ENCODE measurements around the gene ZSCAN5A. TPM values are rescaled to one million over a fixed set of nuclear protein-coding genes. Genes with fewer than 3 reads are reported as not detected.
"Not testable (repeated sequence)": the region's sequence is repeated elsewhere in the genome, so short reads cannot be mapped to it uniquely, and the experiment has no call there.

ZSCAN5A gene
- total RNA-seq, 4 donors from 2014 or later = 1.3 to 20.7 (median 12.3) TPM

DNA sequence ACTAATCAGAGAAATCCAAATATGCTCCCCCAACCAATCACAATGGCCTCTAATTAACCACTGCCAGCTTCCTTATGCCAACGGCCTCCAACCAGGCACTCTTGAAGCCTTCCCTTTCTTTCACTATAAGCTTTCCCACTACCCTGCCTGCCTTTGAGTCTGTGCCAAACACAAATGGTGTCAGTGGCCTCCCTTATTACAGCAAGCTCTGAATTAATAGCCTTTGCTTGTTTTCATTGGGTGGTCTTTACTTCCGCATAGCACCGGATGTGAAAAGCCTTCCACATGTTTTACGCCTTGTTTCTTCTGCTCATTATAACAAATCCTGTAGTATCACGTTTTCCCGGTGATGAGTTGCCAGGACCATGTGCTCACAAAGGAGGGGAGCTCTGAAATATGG lies 43.5 kb downstream of the ZSCAN5A start:
- no peak for DNase-seq
- TF ChIP-seq, protein P1, sequence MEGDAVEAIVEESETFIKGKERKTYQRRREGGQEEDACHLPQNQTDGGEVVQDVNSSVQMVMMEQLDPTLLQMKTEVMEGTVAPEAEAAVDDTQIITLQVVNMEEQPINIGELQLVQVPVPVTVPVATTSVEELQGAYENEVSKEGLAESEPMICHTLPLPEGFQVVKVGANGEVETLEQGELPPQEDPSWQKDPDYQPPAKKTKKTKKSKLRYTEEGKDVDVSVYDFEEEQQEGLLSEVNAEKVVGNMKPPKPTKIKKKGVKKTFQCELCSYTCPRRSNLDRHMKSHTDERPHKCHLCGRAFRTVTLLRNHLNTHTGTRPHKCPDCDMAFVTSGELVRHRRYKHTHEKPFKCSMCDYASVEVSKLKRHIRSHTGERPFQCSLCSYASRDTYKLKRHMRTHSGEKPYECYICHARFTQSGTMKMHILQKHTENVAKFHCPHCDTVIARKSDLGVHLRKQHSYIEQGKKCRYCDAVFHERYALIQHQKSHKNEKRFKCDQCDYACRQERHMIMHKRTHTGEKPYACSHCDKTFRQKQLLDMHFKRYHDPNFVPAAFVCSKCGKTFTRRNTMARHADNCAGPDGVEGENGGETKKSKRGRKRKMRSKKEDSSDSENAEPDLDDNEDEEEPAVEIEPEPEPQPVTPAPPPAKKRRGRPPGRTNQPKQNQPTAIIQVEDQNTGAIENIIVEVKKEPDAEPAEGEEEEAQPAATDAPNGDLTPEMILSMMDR (IDR thresholded peaks at IDR 0.05) = no peak
- no peak for TF ChIP-seq POLR2A (IDR thresholded peaks at IDR 0.05)
- intact Hi-C loops (cut with DNase I; ENCODE audit: low total_unique reads) = no loop called here
- H3K27ac ChIP-seq = no peak overlapping the region
- no peaks in the 10 kb centered on the region for H3K27me3 ChIP-seq
- H3K36me3 ChIP-seq = no peaks in the 10 kb centered on the region
- H3K4me1 ChIP-seq = no peaks in the 10 kb centered on the region
- no peak overlapping the region for H3K4me3 ChIP-seq
- no peaks in the 10 kb centered on the region for H3K9me3 ChIP-seq

DNA sequence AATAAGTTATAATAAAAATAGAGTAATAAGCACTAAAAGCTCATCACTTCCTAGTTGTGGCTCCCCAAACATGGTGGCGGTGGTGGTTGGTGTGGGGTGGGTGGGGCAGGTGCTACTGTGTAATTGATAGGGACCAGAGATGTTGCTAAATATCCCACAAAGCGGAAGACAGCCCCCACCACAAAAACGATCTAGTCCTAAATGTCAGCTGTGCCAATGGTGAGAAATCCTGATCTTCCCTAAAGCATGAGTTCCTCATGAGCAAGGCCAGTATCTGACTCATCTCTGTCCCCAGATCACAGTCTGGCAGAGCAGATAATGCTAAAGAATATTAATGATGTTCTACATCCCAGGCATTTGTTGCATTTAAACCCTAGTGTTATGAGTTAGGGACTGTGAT lies 44.0 kb downstream of the ZSCAN5A start:
- TF ChIP-seq, protein P1 (IDR thresholded peaks at IDR 0.05) = no peak
- no peak for TF ChIP-seq POLR2A (IDR thresholded peaks at IDR 0.05)
- no peaks in the 10 kb centered on the region for H3K36me3 ChIP-seq
- H3K9me3 ChIP-seq = no peaks in the 10 kb centered on the region
- no peaks in the 10 kb centered on the region for H3K27me3 ChIP-seq
- intact Hi-C loops (cut with DNase I; ENCODE audit: low total_unique reads) = no loop called here
- H3K4me3 ChIP-seq = no peak overlapping the region
- H3K4me1 ChIP-seq = no peaks in the 10 kb centered on the region
- no peak for DNase-seq
- H3K27ac ChIP-seq = no peak overlapping the region

- H3K36me3 ChIP-seq = no peaks in the 10 kb centered on the region
- no peak for TF ChIP-seq POLR2A (IDR thresholded peaks at IDR 0.05)
- TF ChIP-seq, protein P1 (IDR thresholded peaks at IDR 0.05) = no peak
- no peaks in the 10 kb centered on the region for H3K27me3 ChIP-seq
- H3K4me3 ChIP-seq = no peak overlapping the region
- H3K27ac ChIP-seq = no peak overlapping the region
- H3K9me3 ChIP-seq = no peaks in the 10 kb centered on the region
- intact Hi-C loops (cut with DNase I; ENCODE audit: low total_unique reads) = no loop called here
- no peaks in the 10 kb centered on the region for H3K4me1 ChIP-seq
- no peak for DNase-seq
Observed at GRCh38 chr19:56269348-56269747, 45.3 kb downstream of the ZSCAN5A start.

DNA sequence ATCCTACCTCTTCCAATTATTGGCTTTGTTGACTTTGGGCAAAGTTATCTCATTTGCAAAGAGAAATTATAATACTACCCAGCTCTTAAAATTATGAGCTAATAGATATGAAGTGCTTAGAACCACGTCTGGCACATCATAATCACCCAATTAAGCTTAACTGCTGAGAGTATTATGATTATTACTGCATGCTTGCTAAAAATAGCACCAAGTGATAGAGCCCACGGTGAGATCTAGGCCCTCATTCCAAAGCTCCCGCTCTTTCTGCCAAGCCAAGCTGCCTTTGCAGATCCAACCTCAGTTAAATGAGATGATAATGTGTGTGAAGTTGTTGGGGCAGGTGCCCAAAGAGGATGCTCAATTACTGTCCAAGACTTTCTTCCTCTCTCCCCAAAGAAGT lies 48.6 kb downstream of the ZSCAN5A start:
- no peak for TF ChIP-seq POLR2A (IDR thresholded peaks at IDR 0.05)
- TF ChIP-seq, protein P1 (IDR thresholded peaks at IDR 0.05) = no peak
- no peak for DNase-seq
- Histone ChIP-seq H3K27me3 (no peaks in the 10 kb centered on the region), H3K4me1 (no peaks in the 10 kb centered on the region), H3K4me3 (no peak overlapping the region), H3K9me3 (no peaks in the 10 kb centered on the region), H3K27ac (no peak overlapping the region), H3K36me3 (no peaks in the 10 kb centered on the region)
- intact Hi-C loops (cut with DNase I; ENCODE audit: low total_unique reads) = no loop called here

DNA sequence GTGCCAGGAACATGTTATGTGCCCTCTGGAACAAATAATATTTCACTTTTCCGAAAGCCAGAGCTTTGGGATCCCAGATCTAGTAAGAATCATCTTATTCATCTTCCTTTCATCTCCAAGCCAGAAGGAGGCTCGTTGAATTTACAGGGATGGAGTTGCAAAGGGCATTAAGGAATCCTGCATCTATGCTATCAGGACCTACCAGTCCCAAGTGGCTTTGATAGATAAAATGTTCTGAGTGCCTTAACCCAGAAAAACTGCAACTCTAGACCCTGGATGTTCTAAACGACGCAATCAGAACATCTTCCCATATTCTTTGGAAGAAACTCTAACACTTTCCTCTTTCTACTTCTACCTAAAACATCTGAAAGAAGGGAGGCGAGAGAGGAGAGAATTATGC lies 51.3 kb downstream of the ZSCAN5A start:
- intact Hi-C loops (cut with DNase I; ENCODE audit: low total_unique reads) = no loop called here
- H3K9me3 ChIP-seq = no peaks in the 10 kb centered on the region
- TF ChIP-seq POLR2A (IDR thresholded peaks at IDR 0.05) = no peak
- TF ChIP-seq, protein P1 (IDR thresholded peaks at IDR 0.05) = no peak
- no peaks in the 10 kb centered on the region for H3K36me3 ChIP-seq
- no peak overlapping the region for H3K27ac ChIP-seq
- no peaks in the 10 kb centered on the region for H3K27me3 ChIP-seq
- no peak overlapping the region for H3K4me3 ChIP-seq
- no peaks in the 10 kb centered on the region for H3K4me1 ChIP-seq
- no peak for DNase-seq

DNA sequence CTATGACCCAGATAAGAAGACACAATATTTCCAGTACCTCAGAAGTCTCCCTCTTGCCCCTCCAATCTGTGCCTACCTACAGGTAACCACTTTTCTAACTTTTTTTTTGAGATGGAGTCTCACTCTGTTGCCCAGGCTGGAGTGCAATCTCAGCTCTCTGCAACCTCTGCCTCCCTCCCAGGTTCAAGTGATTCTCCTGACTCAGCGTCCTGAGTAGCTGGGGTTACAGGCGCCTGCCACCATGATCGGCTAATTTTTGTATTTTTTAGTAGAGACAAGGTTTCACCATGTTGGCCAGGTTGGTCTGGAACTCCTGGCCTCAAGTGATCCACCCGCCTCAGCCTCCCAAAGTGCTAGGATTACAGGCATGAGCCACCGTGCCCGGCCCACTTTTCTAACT lies 52.7 kb downstream of the ZSCAN5A start:
- H3K27ac ChIP-seq; H3K36me3 ChIP-seq; H3K27me3 ChIP-seq; H3K4me1 ChIP-seq; H3K9me3 ChIP-seq; intact Hi-C loops (cut with DNase I; ENCODE audit: low total_unique reads); DNase-seq; H3K4me3 ChIP-seq: not testable (repeated sequence)

Measured in uterus (tissue), 4 donors.